ENCODE results near the gene DLGAP1. TPM values are rescaled to one million over a fixed set of nuclear protein-coding genes. Genes with fewer than 3 reads are reported as not detected.

Gene DLGAP1
- total and polyA plus RNA-seq, 2 experiments from 2014 or later = 17.0 to 48.5 TPM

DNA sequence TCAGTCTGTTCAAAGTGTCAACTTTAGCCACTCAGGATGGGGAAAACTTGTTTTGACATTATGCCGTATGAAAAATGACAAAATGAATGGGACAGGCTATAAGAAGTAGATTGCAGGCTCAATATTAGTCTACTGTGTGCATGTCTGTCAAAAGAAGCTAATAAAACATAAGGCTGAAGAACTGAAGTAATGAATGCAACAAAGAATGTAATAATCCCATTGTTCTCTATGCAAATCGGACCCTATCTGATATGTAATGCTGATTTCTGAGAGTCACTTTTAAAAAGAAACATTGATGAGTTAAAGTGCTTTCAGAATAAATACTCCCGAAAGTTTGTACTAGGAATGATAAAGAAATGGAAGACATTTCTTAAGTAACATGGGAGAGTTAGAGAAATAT, 172.2 kb downstream of the DLGAP1 start:
- Mint-ChIP-seq H3K4me3 (no peak overlapping the region), H3K9me3 (no peaks in the 10 kb centered on the region), H3K27me3 (ENCODE audit: insufficient read depth, low read depth, poor library complexity) (no peaks in the 10 kb centered on the region), H3K4me1 (peaks cover 21% of the 10 kb centered on the region), H3K27ac (no peak overlapping the region), H3K36me3 (ENCODE audit: low read depth) (no peaks in the 10 kb centered on the region)
- Histone ChIP-seq H3K27me3 (ENCODE audit: insufficient read depth) (no peaks in the 10 kb centered on the region), H3F3A (replicated peaks; ENCODE audit: low read depth) (no peaks in the 10 kb centered on the region), H3K27ac (ENCODE audit: low read depth) (no peak overlapping the region), H2AFZ (no peak overlapping the region), H3K4me2 (no peak overlapping the region), H3K4me3 (no peak overlapping the region), H3K79me2 (replicated peaks; ENCODE audit: insufficient read depth) (peaks cover 7% of the 10 kb centered on the region; the same call in 1 of the 2 replicates), H3K9me2 (ENCODE audit: insufficient read depth) (no peaks in the 10 kb centered on the region), H3K4me1 (ENCODE audit: insufficient read depth) (peaks cover 18% of the 10 kb centered on the region; the same call in 1 of the 2 replicates), H4K20me1 (replicated peaks; ENCODE audit: insufficient read depth) (no peaks in the 10 kb centered on the region), H3K36me3 (ENCODE audit: insufficient read depth) (no peaks in the 10 kb centered on the region)
- DNase-seq (ENCODE audit: low spot score) = no peak
- TF ChIP-seq ZNF114 (CRISPR knock-in tag; IDR thresholded peaks at IDR 0.05) = no peak
- no peak for TF ChIP-seq STAT1 (IDR thresholded peaks at IDR 0.05; ENCODE audit: unreplicated experiment)
- no peak for TF ChIP-seq POLR2AphosphoS5 (IDR thresholded peaks at IDR 0.05; ENCODE audit: low read depth)
- TF ChIP-seq JUNB (IDR thresholded peaks at IDR 0.05; ENCODE audit: unreplicated experiment) = no peak
- TF ChIP-seq, protein P1, sequence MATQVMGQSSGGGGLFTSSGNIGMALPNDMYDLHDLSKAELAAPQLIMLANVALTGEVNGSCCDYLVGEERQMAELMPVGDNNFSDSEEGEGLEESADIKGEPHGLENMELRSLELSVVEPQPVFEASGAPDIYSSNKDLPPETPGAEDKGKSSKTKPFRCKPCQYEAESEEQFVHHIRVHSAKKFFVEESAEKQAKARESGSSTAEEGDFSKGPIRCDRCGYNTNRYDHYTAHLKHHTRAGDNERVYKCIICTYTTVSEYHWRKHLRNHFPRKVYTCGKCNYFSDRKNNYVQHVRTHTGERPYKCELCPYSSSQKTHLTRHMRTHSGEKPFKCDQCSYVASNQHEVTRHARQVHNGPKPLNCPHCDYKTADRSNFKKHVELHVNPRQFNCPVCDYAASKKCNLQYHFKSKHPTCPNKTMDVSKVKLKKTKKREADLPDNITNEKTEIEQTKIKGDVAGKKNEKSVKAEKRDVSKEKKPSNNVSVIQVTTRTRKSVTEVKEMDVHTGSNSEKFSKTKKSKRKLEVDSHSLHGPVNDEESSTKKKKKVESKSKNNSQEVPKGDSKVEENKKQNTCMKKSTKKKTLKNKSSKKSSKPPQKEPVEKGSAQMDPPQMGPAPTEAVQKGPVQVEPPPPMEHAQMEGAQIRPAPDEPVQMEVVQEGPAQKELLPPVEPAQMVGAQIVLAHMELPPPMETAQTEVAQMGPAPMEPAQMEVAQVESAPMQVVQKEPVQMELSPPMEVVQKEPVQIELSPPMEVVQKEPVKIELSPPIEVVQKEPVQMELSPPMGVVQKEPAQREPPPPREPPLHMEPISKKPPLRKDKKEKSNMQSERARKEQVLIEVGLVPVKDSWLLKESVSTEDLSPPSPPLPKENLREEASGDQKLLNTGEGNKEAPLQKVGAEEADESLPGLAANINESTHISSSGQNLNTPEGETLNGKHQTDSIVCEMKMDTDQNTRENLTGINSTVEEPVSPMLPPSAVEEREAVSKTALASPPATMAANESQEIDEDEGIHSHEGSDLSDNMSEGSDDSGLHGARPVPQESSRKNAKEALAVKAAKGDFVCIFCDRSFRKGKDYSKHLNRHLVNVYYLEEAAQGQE (IDR thresholded peaks at IDR 0.05; ENCODE audit: unreplicated experiment) = no peak
- TF ChIP-seq EZH2phosphoT487 (IDR thresholded peaks at IDR 0.05; ENCODE audit: unreplicated experiment) = no peak
- TF ChIP-seq, protein P2, sequence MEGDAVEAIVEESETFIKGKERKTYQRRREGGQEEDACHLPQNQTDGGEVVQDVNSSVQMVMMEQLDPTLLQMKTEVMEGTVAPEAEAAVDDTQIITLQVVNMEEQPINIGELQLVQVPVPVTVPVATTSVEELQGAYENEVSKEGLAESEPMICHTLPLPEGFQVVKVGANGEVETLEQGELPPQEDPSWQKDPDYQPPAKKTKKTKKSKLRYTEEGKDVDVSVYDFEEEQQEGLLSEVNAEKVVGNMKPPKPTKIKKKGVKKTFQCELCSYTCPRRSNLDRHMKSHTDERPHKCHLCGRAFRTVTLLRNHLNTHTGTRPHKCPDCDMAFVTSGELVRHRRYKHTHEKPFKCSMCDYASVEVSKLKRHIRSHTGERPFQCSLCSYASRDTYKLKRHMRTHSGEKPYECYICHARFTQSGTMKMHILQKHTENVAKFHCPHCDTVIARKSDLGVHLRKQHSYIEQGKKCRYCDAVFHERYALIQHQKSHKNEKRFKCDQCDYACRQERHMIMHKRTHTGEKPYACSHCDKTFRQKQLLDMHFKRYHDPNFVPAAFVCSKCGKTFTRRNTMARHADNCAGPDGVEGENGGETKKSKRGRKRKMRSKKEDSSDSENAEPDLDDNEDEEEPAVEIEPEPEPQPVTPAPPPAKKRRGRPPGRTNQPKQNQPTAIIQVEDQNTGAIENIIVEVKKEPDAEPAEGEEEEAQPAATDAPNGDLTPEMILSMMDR (conservative IDR thresholded peaks at IDR 0.05; ENCODE audit: low read depth in 2 of 2) = no peak
- ATAC-seq = no peak

DNA sequence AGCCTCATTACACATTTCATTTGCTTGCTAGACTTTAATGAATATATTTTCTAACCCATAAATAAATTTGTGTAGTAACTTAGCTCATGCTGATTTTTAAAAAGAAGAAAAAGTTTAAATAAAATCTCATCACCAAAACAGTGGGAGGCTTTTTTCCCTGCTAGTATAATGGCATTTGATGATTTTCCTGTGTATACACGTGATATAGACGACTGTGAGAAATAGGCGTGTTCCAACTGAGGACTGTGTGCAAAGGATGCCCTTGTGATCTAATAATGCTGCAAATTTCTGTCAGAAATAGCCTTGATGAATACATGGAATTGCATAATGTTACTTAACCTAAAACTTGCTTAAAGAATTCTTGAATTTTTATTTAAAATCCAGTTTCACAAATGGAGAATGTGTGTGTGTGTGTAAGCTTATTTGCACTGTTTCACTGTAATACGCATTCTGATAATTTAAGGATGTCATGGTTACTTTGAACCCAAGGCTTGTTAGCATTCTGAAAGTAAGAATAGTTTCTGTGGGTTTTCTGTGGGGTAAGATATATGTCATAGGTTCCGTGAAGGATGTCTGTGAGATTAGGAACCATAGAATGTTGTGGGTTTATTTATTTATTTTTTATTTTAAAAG, 178.0 kb downstream of the DLGAP1 start:
- no peaks in the 10 kb centered on the region for H3F3A ChIP-seq (replicated peaks; ENCODE audit: low read depth)
- no peaks in the 10 kb centered on the region for H3K27me3 ChIP-seq (ENCODE audit: insufficient read depth)
- H3K4me2 ChIP-seq = no peak overlapping the region
- ATAC-seq (no peak), DNase-seq (ENCODE audit: low spot score) (no peak)
- Mint-ChIP-seq H3K4me1 (peaks cover 9% of the 10 kb centered on the region), H3K27ac (no peak overlapping the region), H3K4me3 (no peak overlapping the region), H3K27me3 (ENCODE audit: insufficient read depth, low read depth, poor library complexity) (no peaks in the 10 kb centered on the region), H3K9me3 (no peaks in the 10 kb centered on the region), H3K36me3 (ENCODE audit: low read depth) (no peaks in the 10 kb centered on the region)
- no peak overlapping the region for H2AFZ ChIP-seq
- TF ChIP-seq POLR2AphosphoS5 (IDR thresholded peaks at IDR 0.05; ENCODE audit: low read depth) = no peak
- H3K27ac ChIP-seq (ENCODE audit: low read depth) = no peak overlapping the region
- H3K9me2 ChIP-seq (ENCODE audit: insufficient read depth) = no peaks in the 10 kb centered on the region
- H3K36me3 ChIP-seq (ENCODE audit: insufficient read depth) = no peaks in the 10 kb centered on the region
- no peaks in the 10 kb centered on the region for H4K20me1 ChIP-seq (replicated peaks; ENCODE audit: insufficient read depth)
- no peak overlapping the region for H3K4me3 ChIP-seq
- no peaks in the 10 kb centered on the region for H3K4me1 ChIP-seq (ENCODE audit: insufficient read depth)
- no peaks in the 10 kb centered on the region for H3K79me2 ChIP-seq (replicated peaks; ENCODE audit: insufficient read depth)

All from GM23338 (cell line).